DOHH2 (cell line): ENCODE results near the gene SLAMF7.

Source experiments
- H3F3A ChIP-seq: fragments of 200-600 bp; sonication (generic), shearing (Covaris generic); 2 replicates; pipeline ENCODE4 v1.6.0; 2016; ENCODE audit warnings: antibody characterized with exemption, mild to moderate bottlenecking; ENCODE audit not compliant: control insufficient read depth, insufficient read depth
- H3K27ac ChIP-seq: fragments of 200-600 bp; sonication (generic); 2 replicates; pipeline ENCODE4 v1.5.1; 2014; ENCODE audit warnings: low read depth, mild to moderate bottlenecking, low read length, moderate library complexity
- H3K27me3 ChIP-seq: fragments of 200-600 bp; sonication (generic); 2 replicates; pipeline ENCODE4 v1.6.1; 2014; ENCODE audit warnings: mild to moderate bottlenecking, low read length, mixed read lengths; ENCODE audit not compliant: control insufficient read depth
- H3K36me3 ChIP-seq: fragments of 200-600 bp; sonication (generic); 2 replicates; pipeline ENCODE4 v1.6.1; 2014; ENCODE audit warnings: mild to moderate bottlenecking, low read length, moderate library complexity, mixed read lengths; ENCODE audit not compliant: control insufficient read depth
- H3K4me1 ChIP-seq: fragments of 200-600 bp; sonication (generic); 2 replicates; pipeline ENCODE4 v1.6.1; 2014; ENCODE audit warnings: mild to moderate bottlenecking, low read length, mixed read lengths; ENCODE audit not compliant: control insufficient read depth
- H3K4me2 ChIP-seq: fragments of 200-600 bp; sonication (generic); 2 replicates; pipeline ENCODE4 v1.6.0; 2014; ENCODE audit warnings: mild to moderate bottlenecking, low read length, moderate library complexity
- H3K4me3 ChIP-seq: fragments of 200-600 bp; sonication (generic); 2 replicates; pipeline ENCODE4 v1.5.1; 2014; ENCODE audit warnings: mild to moderate bottlenecking, low read length, mixed read lengths
- H3K79me2 ChIP-seq: fragments of 200-600 bp; sonication (generic); 2 replicates; pipeline ENCODE4 v1.6.1; 2014; ENCODE audit warnings: mild to moderate bottlenecking, low read length, mixed read lengths; ENCODE audit not compliant: control insufficient read depth
- H3K9me2 ChIP-seq: fragments of 200-600 bp; sonication (generic); replicated peaks from 2 replicates; pipeline ENCODE4 v1.6.1; 2014; ENCODE audit warnings: mild to moderate bottlenecking, low read length, mixed read lengths; ENCODE audit not compliant: control insufficient read depth
- H3K9me3 ChIP-seq: fragments of 200-600 bp; sonication (generic); 2 replicates; pipeline ENCODE4 v1.6.1; 2014; ENCODE audit warnings: antibody characterized with exemption, low read length, mixed read lengths; ENCODE audit not compliant: control insufficient read depth, insufficient read depth
- H4K20me1 ChIP-seq: fragments of 200-600 bp; sonication (generic); 2 replicates; pipeline ENCODE4 v1.6.0; 2014; ENCODE audit warnings: low read depth, mild to moderate bottlenecking, antibody characterized with exemption, low read length, moderate library complexity; ENCODE audit not compliant: control insufficient read depth, insufficient read depth
- EZH2phosphoT487 ChIP-seq: fragments of 200-600 bp; sonication (generic); IDR thresholded peaks from 2 replicates; pipeline ENCODE4 v1.6.1; 2017; ENCODE audit warnings: borderline replicate concordance, mild to moderate bottlenecking, antibody characterized with exemption, low read length, moderate library complexity, mixed read lengths
- TF ChIP-seq, protein P1 (sequence below): fragments of 200-600 bp; sonication (generic); IDR thresholded peaks from one replicate; pipeline ENCODE4 v1.5.1; 2014; ENCODE audit warnings: antibody characterized with exemption, mild to moderate bottlenecking, low read depth, low read length; ENCODE audit not compliant: poor library complexity, severe bottlenecking

SLAMF7 gene

DNA sequence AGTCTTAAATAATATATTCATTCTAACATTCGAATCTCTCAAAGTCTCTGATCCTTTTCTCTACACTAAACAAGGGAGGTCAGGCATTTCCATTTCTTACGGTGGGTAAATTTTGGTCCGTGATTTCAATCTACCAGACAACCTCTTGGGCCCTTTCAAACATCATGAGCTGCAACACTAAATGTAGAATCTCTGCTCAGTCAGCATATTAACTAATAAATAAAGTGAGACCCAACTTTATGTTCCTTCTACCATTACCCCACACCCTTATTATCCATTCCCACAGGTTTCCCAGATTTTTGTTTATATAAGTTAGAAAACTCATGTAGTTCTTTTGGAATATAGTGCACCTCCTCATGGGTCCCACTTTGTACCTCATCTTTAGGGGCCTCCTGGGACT is 24.9 kb downstream of the SLAMF7 start:
- H3K4me2 ChIP-seq = no peak overlapping the region
- H3K36me3 ChIP-seq = no peaks in the 10 kb centered on the region
- no peaks in the 10 kb centered on the region for H3F3A ChIP-seq
- H3K9me3 ChIP-seq = no peaks in the 10 kb centered on the region
- no peaks in the 10 kb centered on the region for H4K20me1 ChIP-seq
- no peak for TF ChIP-seq EZH2phosphoT487
- TF ChIP-seq, protein P1, sequence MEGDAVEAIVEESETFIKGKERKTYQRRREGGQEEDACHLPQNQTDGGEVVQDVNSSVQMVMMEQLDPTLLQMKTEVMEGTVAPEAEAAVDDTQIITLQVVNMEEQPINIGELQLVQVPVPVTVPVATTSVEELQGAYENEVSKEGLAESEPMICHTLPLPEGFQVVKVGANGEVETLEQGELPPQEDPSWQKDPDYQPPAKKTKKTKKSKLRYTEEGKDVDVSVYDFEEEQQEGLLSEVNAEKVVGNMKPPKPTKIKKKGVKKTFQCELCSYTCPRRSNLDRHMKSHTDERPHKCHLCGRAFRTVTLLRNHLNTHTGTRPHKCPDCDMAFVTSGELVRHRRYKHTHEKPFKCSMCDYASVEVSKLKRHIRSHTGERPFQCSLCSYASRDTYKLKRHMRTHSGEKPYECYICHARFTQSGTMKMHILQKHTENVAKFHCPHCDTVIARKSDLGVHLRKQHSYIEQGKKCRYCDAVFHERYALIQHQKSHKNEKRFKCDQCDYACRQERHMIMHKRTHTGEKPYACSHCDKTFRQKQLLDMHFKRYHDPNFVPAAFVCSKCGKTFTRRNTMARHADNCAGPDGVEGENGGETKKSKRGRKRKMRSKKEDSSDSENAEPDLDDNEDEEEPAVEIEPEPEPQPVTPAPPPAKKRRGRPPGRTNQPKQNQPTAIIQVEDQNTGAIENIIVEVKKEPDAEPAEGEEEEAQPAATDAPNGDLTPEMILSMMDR = no peak
- no peaks in the 10 kb centered on the region for H3K79me2 ChIP-seq
- peaks cover 5% of the 10 kb centered on the region for H3K4me1 ChIP-seq
- H3K27ac ChIP-seq = no peak overlapping the region
- no peak overlapping the region for H3K4me3 ChIP-seq
- no peaks in the 10 kb centered on the region for H3K27me3 ChIP-seq
- H3K9me2 ChIP-seq = no peaks in the 10 kb centered on the region

DNA sequence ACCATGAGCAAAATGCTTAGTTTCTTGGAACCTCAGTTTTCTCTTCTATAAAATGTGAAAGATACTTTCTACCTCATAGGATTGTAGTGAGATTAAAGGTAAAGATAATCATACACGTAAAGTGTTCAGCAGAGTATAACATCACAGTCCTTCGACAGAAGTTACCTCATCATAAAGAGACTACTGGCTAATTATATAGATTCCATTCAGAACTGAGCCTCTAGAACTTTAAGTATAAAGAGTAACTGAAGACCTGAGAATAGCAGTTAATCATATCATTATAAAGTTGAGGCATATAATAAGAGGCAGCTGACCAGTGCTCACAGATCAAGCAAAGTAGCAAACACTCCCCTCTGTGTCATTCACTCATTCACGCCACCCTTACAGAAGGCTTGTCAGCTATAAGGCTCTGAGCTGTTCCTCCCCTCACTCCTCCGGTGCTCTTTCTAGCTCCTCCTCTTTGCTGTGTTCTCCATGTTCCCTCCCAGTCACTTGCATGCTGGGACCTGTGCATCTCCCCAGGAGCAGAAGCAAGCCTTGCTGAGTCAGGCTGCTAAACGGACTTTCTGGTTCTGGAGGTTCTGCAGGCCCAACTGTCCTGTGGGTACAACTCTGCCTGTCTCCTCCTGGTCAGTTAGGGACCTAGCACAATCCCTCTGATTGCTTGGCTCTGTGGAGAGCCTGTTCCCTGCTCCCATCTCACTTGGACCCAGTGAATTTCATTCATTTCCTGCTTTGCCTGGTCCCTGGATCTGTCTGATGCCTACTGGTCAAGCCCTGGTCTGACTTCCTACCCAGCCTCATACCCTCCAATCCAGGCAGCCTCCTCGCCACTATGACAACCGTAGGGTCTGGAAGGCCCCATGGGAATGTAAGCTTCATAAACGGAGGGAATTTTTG is 28.6 kb downstream of the SLAMF7 start:
- Histone ChIP-seq H3K4me1 (peaks cover 5% of the 10 kb centered on the region), H3K9me3 (no peaks in the 10 kb centered on the region), H3K36me3 (no peaks in the 10 kb centered on the region), H3K9me2 (no peaks in the 10 kb centered on the region), H3K4me2 (peak overlapping the region; percentile 32; the same call in 1 of the 2 replicates), H3K27ac (no peak overlapping the region), H4K20me1 (no peaks in the 10 kb centered on the region), H3F3A (no peaks in the 10 kb centered on the region), H3K4me3 (no peak overlapping the region), H3K79me2 (no peaks in the 10 kb centered on the region), H3K27me3 (peaks cover 12% of the 10 kb centered on the region)
- TF ChIP-seq, protein P1 = no peak
- TF ChIP-seq EZH2phosphoT487 = no peak

DNA sequence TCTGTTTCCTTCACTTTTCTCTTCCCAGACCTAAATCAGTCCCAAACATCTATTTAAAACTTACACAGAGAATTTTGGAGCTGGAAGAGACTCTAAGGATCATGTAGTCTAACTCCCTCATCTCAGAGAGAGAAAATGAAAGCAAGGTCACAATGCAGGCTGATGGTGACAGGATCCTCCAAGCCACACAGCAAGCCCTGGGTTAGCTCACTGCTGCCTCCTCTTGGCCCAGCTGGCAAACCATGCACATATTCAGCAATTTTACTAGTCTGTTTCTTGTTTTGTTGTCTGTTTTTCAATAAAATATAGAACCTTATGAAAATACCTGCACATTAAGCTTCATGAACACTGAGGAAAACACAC is 29.2 kb downstream of the SLAMF7 start:
- TF ChIP-seq, protein P1 = peak; percentile 56
- no peak for TF ChIP-seq EZH2phosphoT487
- peaks cover 5% of the 10 kb centered on the region for H3K4me1 ChIP-seq
- no peak overlapping the region for H3K4me3 ChIP-seq
- no peak overlapping the region for H3K27ac ChIP-seq
- H3F3A ChIP-seq = no peaks in the 10 kb centered on the region
- H3K27me3 ChIP-seq = peaks cover 12% of the 10 kb centered on the region
- H3K9me2 ChIP-seq = no peaks in the 10 kb centered on the region
- no peaks in the 10 kb centered on the region for H3K9me3 ChIP-seq
- H4K20me1 ChIP-seq = no peaks in the 10 kb centered on the region
- peak overlapping the region; percentile 32; the same call in 1 of the 2 replicates for H3K4me2 ChIP-seq
- H3K36me3 ChIP-seq = no peaks in the 10 kb centered on the region
- no peaks in the 10 kb centered on the region for H3K79me2 ChIP-seq
